SW 1271 (cell line): Measurements from ENCODE around the gene MYL10.

Experiments
- DNase-seq, 2 experiments: peaks; one replicate each; lab custom pipeline; 2025; lab: John Stamatoyannopoulos, UW

Gene MYL10

GRCh38 chr7:101596898-101597297, 32.2 kb downstream of the MYL10 start:
- DNase-seq, result no peak

GRCh38 chr7:101595766-101596537, 33.1 kb downstream of the MYL10 start:
- no peak for DNase-seq

DNA sequence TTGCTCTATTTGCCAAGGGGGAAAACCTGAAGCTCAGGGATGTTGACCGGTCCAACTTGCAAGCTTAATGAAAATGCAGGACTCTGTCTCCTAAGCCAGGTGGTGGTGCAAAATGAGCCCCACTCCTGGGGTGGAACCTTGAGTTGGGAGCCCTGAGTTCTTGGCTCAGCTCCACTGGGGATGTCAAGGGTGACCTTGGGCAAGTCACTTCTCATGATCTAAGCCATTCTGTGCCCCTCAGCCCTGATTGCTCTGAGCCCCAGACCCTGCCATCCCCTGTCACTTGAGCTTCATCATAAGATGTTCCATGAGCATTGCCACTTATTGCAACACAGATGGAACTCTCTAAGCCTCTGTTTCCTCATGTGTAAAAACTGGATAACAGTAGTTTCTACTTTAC, 33.9 kb downstream of the MYL10 start:
- DNase-seq, result no peak

GRCh38 chr7:101594790-101595189, 34.3 kb downstream of the MYL10 start:
- no peak for DNase-seq

DNA sequence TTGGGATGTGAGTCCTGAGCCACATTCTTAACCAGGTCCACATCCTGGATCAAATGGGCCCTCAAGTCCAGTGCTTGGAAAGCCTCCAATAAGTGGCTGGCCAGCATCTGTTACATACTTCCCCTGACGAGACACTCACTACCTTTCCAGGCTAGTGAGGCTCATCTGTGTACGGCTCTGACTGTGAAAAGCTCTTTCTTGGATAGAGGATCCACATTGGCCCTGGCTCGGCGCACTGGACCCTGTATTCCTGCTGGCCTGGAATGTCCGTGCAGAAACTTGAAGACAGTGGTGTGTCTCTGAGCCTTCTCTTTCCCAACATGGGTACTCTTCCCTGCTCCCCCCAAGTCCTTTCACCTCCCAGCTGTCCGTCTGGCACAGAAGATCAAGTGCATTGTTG, 35.5 kb downstream of the MYL10 start:
- no peak for DNase-seq

GRCh38 chr7:101591504-101591903, 37.6 kb downstream of the MYL10 start:
- no peak for DNase-seq

- no peak for DNase-seq
These were observed 38.2 kb downstream of the MYL10 start for GRCh38 chr7:101590663-101591435.

DNA sequence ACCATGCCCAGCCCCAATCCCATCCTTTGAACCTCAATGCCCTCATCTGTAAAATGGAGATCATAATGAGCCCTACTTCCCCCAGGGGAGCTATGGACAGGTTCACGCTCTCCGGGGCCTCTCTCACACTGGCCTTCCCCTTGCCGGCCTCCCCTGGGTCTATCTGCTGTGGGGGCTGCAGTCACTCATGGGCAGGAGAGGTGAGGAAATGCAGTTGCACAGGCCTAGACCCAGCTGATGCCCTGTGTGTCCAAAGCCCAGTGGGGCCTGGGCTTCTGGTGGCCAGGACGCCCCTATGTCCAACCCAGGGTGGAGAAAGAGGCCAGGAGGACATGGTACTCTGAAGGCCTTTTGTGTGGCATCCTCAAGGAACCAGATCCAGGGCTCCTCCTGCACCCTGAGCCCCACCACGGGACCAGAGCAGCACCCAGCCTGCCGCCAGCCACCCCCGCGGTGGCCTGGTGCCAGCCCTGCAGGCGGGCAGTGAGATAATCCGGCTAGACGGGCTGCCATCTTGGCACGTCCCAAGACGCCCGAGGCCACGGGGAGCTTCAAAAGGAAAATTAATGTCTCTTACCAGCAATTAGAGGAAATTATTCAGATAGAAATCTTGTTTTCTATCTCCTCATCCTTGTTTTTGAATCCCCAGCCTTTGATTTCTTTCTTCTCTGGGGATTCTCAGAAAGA, 39.0 kb downstream of the MYL10 start:
- DNase-seq, result no peak

- no peak for DNase-seq
These were observed 40.0 kb downstream of the MYL10 start for GRCh38 chr7:101589052-101589451.

DNA sequence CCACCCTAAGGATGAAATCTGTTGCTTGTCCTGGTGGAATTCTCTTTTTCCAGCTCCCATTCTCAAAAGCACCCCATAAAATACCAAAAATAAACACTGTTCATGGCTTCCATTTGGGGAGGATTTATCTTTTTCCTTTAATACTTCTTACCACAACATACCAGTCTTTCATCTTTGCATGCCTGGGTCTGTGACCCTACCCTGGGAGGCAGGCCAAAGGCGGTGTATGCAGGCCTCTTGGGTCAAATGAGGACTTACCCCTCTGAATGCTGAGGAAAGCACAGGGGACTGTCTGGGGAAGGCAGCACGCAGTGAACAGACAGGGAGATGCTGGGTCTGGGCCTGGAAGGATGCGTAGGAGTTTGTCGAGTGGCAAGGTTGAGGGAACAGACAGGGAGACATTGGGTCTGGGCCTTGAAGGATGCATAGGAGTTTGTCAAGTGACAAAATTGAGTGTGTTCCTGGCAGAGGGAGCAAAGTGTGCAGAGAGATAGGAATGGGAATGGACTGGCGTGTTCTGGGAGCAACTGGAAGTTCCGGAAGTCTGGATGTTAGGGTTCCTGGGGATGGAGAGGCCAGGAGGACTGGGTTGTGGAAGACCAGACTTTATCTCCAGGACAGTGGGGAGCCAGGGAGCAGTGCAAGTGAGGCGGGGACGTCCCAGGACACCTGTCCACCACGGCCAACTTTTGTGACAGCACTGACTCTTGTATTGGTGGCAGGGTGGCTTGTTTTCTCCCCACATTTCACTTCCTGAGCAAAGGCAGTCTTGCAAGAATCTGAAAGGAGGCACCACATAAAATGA, 40.8 kb downstream of the MYL10 start:
- DNase-seq, result no peak

GRCh38 chr7:101586906-101587677, 42.0 kb downstream of the MYL10 start:
- no peak for DNase-seq

DNA sequence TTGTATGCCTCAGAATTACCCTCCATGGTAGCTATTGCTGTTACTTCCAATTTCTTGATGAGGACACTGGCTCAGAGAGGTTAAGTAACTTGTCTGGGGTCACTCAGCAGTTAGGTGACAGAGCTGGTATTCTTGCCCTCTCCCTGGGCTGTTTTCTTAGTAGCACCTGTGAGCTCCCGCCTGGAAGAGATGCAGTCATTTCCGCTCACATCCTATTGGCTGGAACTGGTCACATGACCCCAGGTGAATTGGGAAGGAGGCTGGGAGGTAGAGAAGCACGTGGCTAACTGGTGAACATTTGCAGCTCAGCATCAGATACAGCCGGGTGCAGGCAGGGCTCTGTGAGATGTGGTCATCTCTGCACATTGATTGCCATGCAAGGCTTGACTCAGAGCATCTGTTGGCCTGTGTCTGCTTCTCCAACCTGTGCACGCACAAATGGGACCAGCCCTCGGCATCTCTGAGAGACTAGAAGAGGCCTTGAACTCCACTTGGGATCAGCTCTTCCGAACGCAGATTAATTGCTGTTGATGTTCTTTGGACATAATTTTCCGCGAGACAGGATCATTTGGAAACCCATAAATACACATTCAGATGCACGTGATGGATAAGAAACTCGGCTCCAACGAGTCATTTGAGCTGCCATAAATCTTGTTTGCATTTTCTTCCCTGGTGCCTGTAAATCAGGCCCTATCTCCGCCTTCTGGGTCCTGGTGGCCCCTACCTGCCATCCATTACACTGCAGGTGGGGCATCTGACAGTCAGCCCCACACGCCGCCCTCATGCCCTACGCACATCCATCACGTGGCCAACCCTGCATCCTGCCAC, 42.8 kb downstream of the MYL10 start:
- no peak for DNase-seq

GRCh38 chr7:101582971-101583370, 46.1 kb downstream of the MYL10 start:
- DNase-seq, result no peak

- DNase-seq, result no peak
These were observed 47.2 kb downstream of the MYL10 start for GRCh38 chr7:101581891-101582290.

GRCh38 chr7:101580596-101580995, 48.5 kb downstream of the MYL10 start:
- no peak for DNase-seq

DNA sequence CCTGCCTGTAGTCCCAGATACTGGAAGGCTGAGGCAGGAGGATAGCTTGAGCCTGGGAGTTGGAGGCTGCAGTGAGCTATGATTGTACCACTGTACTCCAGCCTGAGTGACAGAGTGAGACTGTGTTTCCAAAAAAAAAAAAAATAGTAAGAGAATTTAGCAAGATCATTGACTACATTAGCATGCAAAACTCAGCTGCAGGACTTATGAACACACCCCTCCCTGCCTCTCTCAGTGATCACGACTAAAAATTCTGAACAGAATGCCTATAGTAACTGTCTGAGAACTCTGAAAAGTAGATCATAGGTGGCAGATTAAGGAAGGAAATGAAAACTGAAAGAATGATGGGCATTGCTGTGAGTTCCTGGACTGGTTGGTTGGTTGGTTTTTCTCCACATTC, 50.5 kb downstream of the MYL10 start:
- DNase-seq, result no peak

DNA sequence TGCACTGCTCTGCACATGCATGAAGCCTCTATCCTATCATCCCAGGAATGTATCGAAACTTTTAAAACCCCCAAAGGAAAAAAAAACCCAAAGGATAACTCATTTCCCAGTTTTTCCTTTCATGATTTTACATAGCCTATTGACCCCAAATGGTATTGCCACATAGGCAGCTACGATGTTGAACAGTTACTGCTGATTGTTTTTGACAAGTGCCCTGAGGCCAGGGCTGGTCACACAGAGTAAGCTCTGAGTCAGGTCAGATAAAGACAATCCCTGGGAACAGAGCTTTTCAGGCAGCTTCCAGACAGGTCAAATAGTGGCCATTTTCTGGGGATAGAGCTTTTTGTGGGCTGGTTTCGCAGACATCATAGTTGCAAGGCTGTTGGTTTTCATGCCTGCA, 52.1 kb downstream of the MYL10 start:
- DNase-seq, result no peak

- no peak for DNase-seq
These were observed 53.4 kb downstream of the MYL10 start for GRCh38 chr7:101575721-101576120.

DNA sequence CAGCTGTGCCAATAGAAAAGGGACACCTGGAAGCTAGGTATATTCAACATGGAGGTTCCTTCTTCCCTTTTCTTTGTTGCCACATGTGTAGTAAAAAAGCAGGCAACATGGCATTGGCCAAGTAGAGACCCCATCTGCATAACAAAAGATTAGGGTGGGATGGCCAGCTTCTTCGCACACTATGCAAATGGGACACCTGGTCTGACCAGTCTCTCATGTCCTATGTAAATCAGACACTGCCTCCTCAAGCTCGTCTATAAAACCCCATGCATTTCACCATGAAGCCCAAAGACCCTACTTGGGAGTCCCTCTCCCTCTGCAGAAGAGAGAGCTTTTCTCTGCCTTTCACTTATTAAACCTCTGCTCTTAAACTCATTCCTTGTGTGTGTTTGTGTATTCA, 53.9 kb downstream of the MYL10 start:
- DNase-seq, result no peak

GRCh38 chr7:101572156-101572555, 56.9 kb downstream of the MYL10 start:
- DNase-seq, result no peak
